Panc1 (cell line): ENCODE measurements around the gene GRIK1. TPM values are rescaled to one million over a fixed set of nuclear protein-coding genes. Genes with fewer than 3 reads are reported as not detected.

Experiments used
- ATAC-seq: fragments of 200-7000 bp; cut with Tn5 transposase; 2 replicates; pipeline ENCODE4 v1.9.1; 2020; ENCODE audit warnings: mild to moderate bottlenecking, moderate library complexity
- BruUV-seq: library from RNA; stranded (reverse); fragments of 400-500 nt; replicated peaks from 2 replicates; lab custom pipeline; 2021; lab: Mats Ljungman, UMichigan
- CTCF ChIA-PET: fragments of 300-600 bp; sonication (Branson Sonifier 250); formaldehyde crosslinking; loops from one replicate; lab custom pipeline; 2022; ENCODE audit warnings: antibody characterized with exemption; lab: Charles Lee
- POLR2A ChIA-PET: fragments of 300-600 bp; sonication (Branson Sonifier 250); formaldehyde crosslinking; loops from one replicate; lab custom pipeline; 2022; ENCODE audit warnings: antibody characterized with exemption; lab: Charles Lee
- DNase-seq: peaks from one replicate; pipeline ENCODE4 v3.0.0-alpha.2; 2010; ENCODE audit warnings: low read depth, low spot score
- H3K27ac ChIP-seq: 2 replicates; pipeline ENCODE4 v1.5.1; 2011; ENCODE audit warnings: mild to moderate bottlenecking, low read length, inconsistent platforms
- H3K27me3 ChIP-seq: fragments of 200-500 bp; sonication (Bioruptor generic); 2 replicates; pipeline ENCODE4 v1.6.0; 2014; ENCODE audit warnings: low read length, inconsistent platforms; ENCODE audit not compliant: control insufficient read depth, insufficient read depth
- H3K36me3 ChIP-seq: fragments of 200-500 bp; sonication (Bioruptor generic); 2 replicates; pipeline ENCODE4 v1.5.1; 2014; ENCODE audit warnings: inconsistent platforms, mild to moderate bottlenecking, low read length, moderate library complexity; ENCODE audit not compliant: control insufficient read depth, insufficient read depth
- H3K4me1 ChIP-seq: 2 replicates; pipeline ENCODE4 v1.5.1; 2011; ENCODE audit warnings: inconsistent platforms, mild to moderate bottlenecking, low read length, moderate library complexity; ENCODE audit not compliant: control insufficient read depth, insufficient read depth
- H3K4me3 ChIP-seq, 2 experiments: 2 replicates each; pipeline ENCODE4 v1.5.1; 2011 to 2012; ENCODE audit warnings: low read depth in 2 of 2, low read length in 2 of 2, mild to moderate bottlenecking in 2 of 2, inconsistent platforms in 1 of 2, moderate library complexity in 1 of 2
- H3K9me3 ChIP-seq: fragments of 200-500 bp; sonication (Bioruptor generic); 2 replicates; pipeline ENCODE4 v1.5.1; 2014; ENCODE audit warnings: low read depth, mild to moderate bottlenecking, inconsistent platforms, low read length, moderate library complexity; ENCODE audit not compliant: control insufficient read depth, insufficient read depth
- CTCF ChIP-seq: fragments of 450-650 bp; IDR thresholded peaks from 2 replicates; pipeline ENCODE4 v1.5.1; 2017; ENCODE audit warnings: mild to moderate bottlenecking
- POLR2AphosphoS5 ChIP-seq: IDR thresholded peaks from 2 replicates; pipeline ENCODE4 v1.6.1; 2012; ENCODE audit warnings: mild to moderate bottlenecking, low read depth, low read length, moderate library complexity
- SIN3A ChIP-seq: IDR thresholded peaks from 2 replicates; pipeline ENCODE4 v1.6.1; 2012; ENCODE audit warnings: low read depth, mild to moderate bottlenecking, low read length, moderate library complexity, borderline replicate concordance; ENCODE audit not compliant: insufficient read depth
- TCF7L2 ChIP-seq: IDR thresholded peaks from 2 replicates; pipeline ENCODE4 v1.6.1; 2011; ENCODE audit warnings: mild to moderate bottlenecking, low read depth, low read length, inconsistent platforms
- in situ Hi-C: cut with HindIII; loops from 2 replicates; pipeline ENCODE4 v1.10.0; 2016; ENCODE audit warnings: low sequenced_read_pairs, low pct_unique_long_range_greater_than_20kb
- intact Hi-C: fragments of 100-400 bp; cut with micrococcal nuclease; formaldehyde crosslinking; loops from one replicate; pipeline ENCODE4 v1.10.0; 2022; ENCODE audit not compliant: unreplicated experiment
- total RNA-seq: library from RNA; stranded (reverse); gene quantifications from one replicate; pipeline ENCODE4 v1.2.1, GENCODE V29; 2021; ENCODE audit not compliant: unreplicated experiment
- TF ChIP-seq, protein P1 (sequence below), 2 experiments: IDR thresholded peaks; 2 replicates each; pipeline ENCODE4 v1.6.1; 2011 to 2012; ENCODE audit warnings: low read depth in 2 of 2, control low read depth in 1 of 2, low read length in 1 of 2, mild to moderate bottlenecking in 1 of 2, moderate library complexity in 1 of 2; ENCODE audit not compliant: insufficient read depth in 1 of 2

GRIK1 gene
- total RNA-seq, 1 experiment from 2014 or later, result not detected

DNA sequence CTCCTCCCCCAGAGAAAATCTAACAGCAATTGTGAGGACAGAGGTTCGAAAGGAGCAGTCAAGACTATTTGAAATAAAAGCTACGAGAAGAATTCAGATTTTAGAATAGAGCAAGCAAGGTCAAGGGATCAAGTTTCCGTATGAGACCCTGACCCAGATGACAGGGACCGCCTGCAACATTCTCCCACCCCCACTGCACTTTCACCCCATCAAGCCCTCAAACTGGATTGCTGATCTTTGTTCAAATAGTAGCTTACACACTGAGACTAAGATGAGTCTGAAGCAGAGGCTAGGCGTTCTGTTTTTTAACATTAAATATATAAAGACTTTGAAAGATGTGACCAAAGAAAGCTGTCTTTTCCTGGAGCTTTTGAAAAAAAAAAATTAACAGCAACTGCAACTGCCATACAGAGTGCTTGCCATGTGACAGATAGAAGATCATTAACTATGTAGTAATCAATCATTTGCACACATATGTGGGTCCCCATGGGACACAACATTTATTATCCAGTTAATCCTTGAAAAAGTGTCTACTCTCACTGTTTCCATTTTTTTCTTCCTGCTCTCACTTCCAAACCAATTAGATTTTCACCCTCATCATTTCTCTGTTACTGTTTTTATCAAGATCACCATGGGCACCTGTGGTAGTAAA, 120.0 kb downstream of the GRIK1 start:
- POLR2A ChIA-PET, result no interaction called here
- ATAC-seq (no peak), DNase-seq (no peak)
- in situ Hi-C loops, result no loop called here
- Histone ChIP-seq H3K27ac (no peak overlapping the region), H3K4me3 (no peak overlapping the region), H3K36me3 (no peaks in the 10 kb centered on the region), H3K27me3 (no peaks in the 10 kb centered on the region), H3K9me3 (no peaks in the 10 kb centered on the region), H3K4me1 (no peaks in the 10 kb centered on the region)
- intact Hi-C loops, result no loop called here
- CTCF ChIA-PET, result no interaction called here
- BruUV-seq, result no TSS peak
- TF ChIP-seq POLR2AphosphoS5 (no peak), SIN3A (no peak), CTCF (no peak), TCF7L2 (no peak)
- TF ChIP-seq, protein P1, sequence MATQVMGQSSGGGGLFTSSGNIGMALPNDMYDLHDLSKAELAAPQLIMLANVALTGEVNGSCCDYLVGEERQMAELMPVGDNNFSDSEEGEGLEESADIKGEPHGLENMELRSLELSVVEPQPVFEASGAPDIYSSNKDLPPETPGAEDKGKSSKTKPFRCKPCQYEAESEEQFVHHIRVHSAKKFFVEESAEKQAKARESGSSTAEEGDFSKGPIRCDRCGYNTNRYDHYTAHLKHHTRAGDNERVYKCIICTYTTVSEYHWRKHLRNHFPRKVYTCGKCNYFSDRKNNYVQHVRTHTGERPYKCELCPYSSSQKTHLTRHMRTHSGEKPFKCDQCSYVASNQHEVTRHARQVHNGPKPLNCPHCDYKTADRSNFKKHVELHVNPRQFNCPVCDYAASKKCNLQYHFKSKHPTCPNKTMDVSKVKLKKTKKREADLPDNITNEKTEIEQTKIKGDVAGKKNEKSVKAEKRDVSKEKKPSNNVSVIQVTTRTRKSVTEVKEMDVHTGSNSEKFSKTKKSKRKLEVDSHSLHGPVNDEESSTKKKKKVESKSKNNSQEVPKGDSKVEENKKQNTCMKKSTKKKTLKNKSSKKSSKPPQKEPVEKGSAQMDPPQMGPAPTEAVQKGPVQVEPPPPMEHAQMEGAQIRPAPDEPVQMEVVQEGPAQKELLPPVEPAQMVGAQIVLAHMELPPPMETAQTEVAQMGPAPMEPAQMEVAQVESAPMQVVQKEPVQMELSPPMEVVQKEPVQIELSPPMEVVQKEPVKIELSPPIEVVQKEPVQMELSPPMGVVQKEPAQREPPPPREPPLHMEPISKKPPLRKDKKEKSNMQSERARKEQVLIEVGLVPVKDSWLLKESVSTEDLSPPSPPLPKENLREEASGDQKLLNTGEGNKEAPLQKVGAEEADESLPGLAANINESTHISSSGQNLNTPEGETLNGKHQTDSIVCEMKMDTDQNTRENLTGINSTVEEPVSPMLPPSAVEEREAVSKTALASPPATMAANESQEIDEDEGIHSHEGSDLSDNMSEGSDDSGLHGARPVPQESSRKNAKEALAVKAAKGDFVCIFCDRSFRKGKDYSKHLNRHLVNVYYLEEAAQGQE (IDR thresholded peaks at IDR 0.05; ENCODE audit: insufficient read depth in 1 of 2, low read depth in 2 of 2, low read length in 1 of 2), result no peak

GRCh38 chr21:29818383-29818921, 121.3 kb downstream of the GRIK1 start:
- Histone ChIP-seq H3K36me3 (no peaks in the 10 kb centered on the region), H3K4me3 (no peak overlapping the region), H3K9me3 (no peaks in the 10 kb centered on the region), H3K27me3 (no peaks in the 10 kb centered on the region), H3K4me1 (no peaks in the 10 kb centered on the region), H3K27ac (no peak overlapping the region)
- CTCF ChIA-PET, result no interaction called here
- intact Hi-C loops, result no loop called here
- no peak for ATAC-seq
- BruUV-seq, result no TSS peak
- in situ Hi-C loops, result no loop called here
- TF ChIP-seq SIN3A (no peak), POLR2AphosphoS5 (no peak), CTCF (no peak), TCF7L2 (no peak)
- TF ChIP-seq, protein P1 (IDR thresholded peaks at IDR 0.05; ENCODE audit: insufficient read depth in 1 of 2, low read depth in 2 of 2, low read length in 1 of 2), result no peak
- POLR2A ChIA-PET, result no interaction called here
- DNase-seq, result no peak
